Spinal cord (tissue), 10 donors: ENCODE results near the gene ACACB. TPM values are rescaled to one million over a fixed set of nuclear protein-coding genes. Genes with fewer than 3 reads are reported as not detected.

ENCODE experiments used
- DNase-seq, 6 donors: peaks; one replicate each; pipeline versions ENCODE4 v3.0.0 to v3.0.0-alpha.2; 2013 to 2015; ENCODE audit warnings: low spot score in 6 of 6, low read depth in 4 of 6
- H3K27ac ChIP-seq: one replicate; pipeline ENCODE4 v1.5.1; 2013; ENCODE audit warnings: low read depth, low read length, control low read depth
- H3K27me3 ChIP-seq: one replicate; pipeline ENCODE4 v1.6.1; 2013; ENCODE audit warnings: low read length; ENCODE audit not compliant: control insufficient read depth, insufficient read depth
- H3K36me3 ChIP-seq: one replicate; pipeline ENCODE4 v1.6.1; 2013; ENCODE audit warnings: low read length; ENCODE audit not compliant: control insufficient read depth, insufficient read depth
- H3K4me1 ChIP-seq: one replicate; pipeline ENCODE4 v1.6.1; 2013; ENCODE audit warnings: low read length; ENCODE audit not compliant: control insufficient read depth, insufficient read depth
- H3K4me3 ChIP-seq: one replicate; pipeline ENCODE4 v1.5.1; 2013; ENCODE audit warnings: low read depth, low read length, control low read depth
- H3K9me3 ChIP-seq: one replicate; pipeline ENCODE4 v1.6.1; 2013; ENCODE audit warnings: low read length; ENCODE audit not compliant: control insufficient read depth, insufficient read depth
- WGBS: methylation state at CpG from one replicate; pipeline ENCODE4 v1.1.5; 2013; ENCODE audit warnings: missing lambda C conversion rate; ENCODE audit not compliant: insufficient coverage; 5-methylcytosine and 5-hydroxymethylcytosine counted together
- polyA plus RNA-seq, 2 donors: library from polyadenylated mRNA; unstranded; fragments of 120-200 nt; gene quantifications; one replicate each; pipeline ENCODE4 v1.2.1, GENCODE V29; 2013; ENCODE audit not compliant: insufficient read length in 2 of 2
- total RNA-seq, 2 donors: library from RNA; depleted of rRNA in 1 of 2; stranded (reverse); fragments of 120-200 nt in 1 of 2; fragments of >200 nt in 1 of 2; gene quantifications; one replicate each; pipeline versions ENCODE4 v1.2.3 to v1.2.4, GENCODE V29; 2013 to 2014
- donor health status: healthy.

The ACACB gene
- total and polyA plus RNA-seq, 4 donors: 8.3 to 18.6 (median 14.3) TPM

DNA sequence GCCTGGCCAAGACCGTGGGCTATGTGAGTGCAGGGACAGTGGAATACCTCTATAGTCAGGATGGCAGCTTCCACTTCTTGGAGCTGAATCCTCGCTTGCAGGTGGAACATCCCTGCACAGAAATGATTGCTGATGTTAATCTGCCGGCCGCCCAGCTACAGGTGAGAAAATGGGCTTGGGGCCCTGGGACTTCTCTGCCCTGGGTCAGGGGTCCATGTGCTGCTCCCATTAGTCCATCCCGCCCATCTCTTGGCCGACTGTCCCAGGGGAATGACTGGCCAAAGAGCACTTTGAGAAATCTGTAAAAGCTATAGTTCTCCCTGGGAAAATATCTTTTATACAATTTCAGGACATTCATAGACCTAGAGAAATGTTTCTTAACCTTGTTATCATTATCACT lies 63.5 kb downstream of the ACACB start:
- Histone ChIP-seq H3K36me3 (peaks cover 11% of the 10 kb centered on the region), H3K27me3 (no peaks in the 10 kb centered on the region), H3K27ac (no peak overlapping the region), H3K9me3 (no peaks in the 10 kb centered on the region), H3K4me3 (no peak overlapping the region), H3K4me1 (no peaks in the 10 kb centered on the region)
- 95% methylated on average over 4 of the region's 6 CpGs for WGBS
- DNase-seq: no peak

GRCh38 chr12:109182041-109182839 lies 65.9 kb downstream of the ACACB start:
- 58% methylated on average over 2 of the region's 7 CpGs for WGBS
- Histone ChIP-seq H3K4me1 (no peaks in the 10 kb centered on the region), H3K4me3 (no peak overlapping the region), H3K36me3 (peaks cover 15% of the 10 kb centered on the region), H3K27ac (no peak overlapping the region), H3K27me3 (no peaks in the 10 kb centered on the region), H3K9me3 (no peaks in the 10 kb centered on the region)
- DNase-seq: no peak

- H3K9me3 ChIP-seq: no peaks in the 10 kb centered on the region
- no peaks in the 10 kb centered on the region for H3K27me3 ChIP-seq
- H3K4me1 ChIP-seq: no peaks in the 10 kb centered on the region
- peaks cover 19% of the 10 kb centered on the region for H3K36me3 ChIP-seq
- no peak overlapping the region for H3K4me3 ChIP-seq
- 100% methylated on average over 5 of the region's 12 CpGs for WGBS
- DNase-seq: no peak
- no peak overlapping the region for H3K27ac ChIP-seq
Measured at GRCh38 chr12:109185441-109185840, 69.1 kb downstream of the ACACB start.

- no peak overlapping the region for H3K27ac ChIP-seq
- H3K9me3 ChIP-seq: no peaks in the 10 kb centered on the region
- no peaks in the 10 kb centered on the region for H3K27me3 ChIP-seq
- no peaks in the 10 kb centered on the region for H3K4me1 ChIP-seq
- 96% methylated on average over 4 of the region's 10 CpGs for WGBS
- peaks cover 19% of the 10 kb centered on the region for H3K36me3 ChIP-seq
- no peak for DNase-seq
- no peak overlapping the region for H3K4me3 ChIP-seq
Measured at GRCh38 chr12:109186993-109187653, 70.7 kb downstream of the ACACB start.

DNA sequence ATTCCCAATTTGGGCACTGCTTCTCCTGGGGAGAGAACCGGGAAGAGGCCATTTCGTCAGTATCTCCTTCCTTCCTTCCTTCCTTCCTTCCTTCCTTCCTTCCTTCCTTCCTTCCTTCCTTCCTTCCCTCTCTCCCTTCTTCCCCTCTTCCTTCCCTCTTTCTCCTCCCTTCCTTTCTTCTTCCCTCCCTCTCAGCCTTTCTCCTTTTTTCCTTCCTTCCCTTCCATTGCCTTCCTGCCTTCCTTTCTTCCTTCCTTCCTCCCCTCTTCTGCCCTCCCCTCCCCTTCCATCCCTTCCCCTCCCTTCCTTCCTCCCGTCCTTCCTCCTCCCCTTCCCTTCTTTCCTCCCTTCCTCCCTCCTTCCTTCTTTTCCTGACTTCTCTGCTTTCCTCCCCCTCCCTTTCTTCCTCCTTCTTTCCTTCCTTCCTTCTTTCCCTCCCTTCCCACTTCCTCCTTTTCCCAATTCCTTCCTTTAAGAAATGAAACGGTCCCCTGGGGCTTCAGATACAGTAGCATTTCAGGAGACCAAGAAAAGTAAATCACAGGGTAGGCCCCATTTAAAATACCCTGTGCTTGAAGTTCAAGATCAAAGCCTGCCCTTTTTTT lies 71.8 kb downstream of the ACACB start:
- Histone ChIP-seq H3K9me3 (no peaks in the 10 kb centered on the region), H3K4me1 (no peaks in the 10 kb centered on the region), H3K4me3 (no peak overlapping the region), H3K27ac (no peak overlapping the region), H3K27me3 (no peaks in the 10 kb centered on the region), H3K36me3 (peaks cover 19% of the 10 kb centered on the region)
- 84% methylated on average over 3 of the region's 4 CpGs for WGBS
- DNase-seq: no peak

DNA sequence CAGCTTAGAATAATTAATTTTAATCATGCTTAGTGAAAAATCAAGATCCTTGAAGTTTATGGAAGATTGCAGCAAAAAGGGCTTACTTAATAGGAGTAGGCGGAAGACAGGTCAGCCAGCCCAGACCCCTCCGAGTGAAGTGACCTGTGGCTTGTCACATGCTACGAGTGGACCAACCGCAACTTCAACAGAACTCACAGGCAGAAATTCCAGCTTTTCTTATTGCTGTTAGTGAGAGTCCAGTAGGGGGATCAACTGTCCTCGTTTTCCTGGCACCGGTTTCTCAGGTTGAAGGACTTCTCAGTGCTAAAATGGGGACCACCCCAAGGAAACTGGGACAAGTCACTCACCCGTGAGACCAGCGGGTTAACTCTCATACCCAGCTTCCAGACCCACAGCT lies 72.9 kb downstream of the ACACB start:
- no peaks in the 10 kb centered on the region for H3K9me3 ChIP-seq
- WGBS: 96% methylated on average over 7 of the region's 8 CpGs
- H3K4me1 ChIP-seq: no peaks in the 10 kb centered on the region
- no peaks in the 10 kb centered on the region for H3K27me3 ChIP-seq
- H3K27ac ChIP-seq: no peak overlapping the region
- no peak overlapping the region for H3K4me3 ChIP-seq
- H3K36me3 ChIP-seq: peaks cover 23% of the 10 kb centered on the region
- DNase-seq: no peak

DNA sequence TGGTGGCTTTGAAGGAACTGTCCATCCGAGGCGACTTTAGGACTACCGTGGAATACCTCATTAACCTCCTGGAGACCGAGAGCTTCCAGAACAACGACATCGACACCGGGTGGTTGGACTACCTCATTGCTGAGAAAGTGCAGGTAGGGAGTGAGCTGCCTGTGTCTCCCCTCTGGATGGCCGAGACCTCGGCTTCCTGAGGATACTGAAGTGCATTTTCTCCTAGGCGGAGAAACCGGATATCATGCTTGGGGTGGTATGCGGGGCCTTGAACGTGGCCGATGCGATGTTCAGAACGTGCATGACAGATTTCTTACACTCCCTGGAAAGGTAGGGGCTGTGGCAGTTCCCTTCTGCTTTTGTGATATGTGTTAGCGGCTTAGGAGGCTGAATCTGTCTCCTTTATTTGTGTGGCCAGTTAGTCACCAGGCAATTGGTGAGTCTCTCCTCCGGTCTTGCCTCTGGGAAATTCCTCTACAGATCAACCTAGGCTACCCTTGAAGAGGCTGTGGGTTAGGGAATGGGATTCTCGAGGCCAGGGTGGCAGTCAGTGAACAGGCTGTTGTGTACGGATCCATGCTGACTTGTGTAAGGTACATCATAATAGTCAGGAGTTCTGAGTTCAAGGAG lies 75.3 kb downstream of the ACACB start:
- H3K4me1 ChIP-seq: no peaks in the 10 kb centered on the region
- peaks cover 30% of the 10 kb centered on the region for H3K36me3 ChIP-seq
- H3K4me3 ChIP-seq: no peak overlapping the region
- WGBS: 81% methylated on average over 18 of the region's 20 CpGs
- H3K9me3 ChIP-seq: no peaks in the 10 kb centered on the region
- H3K27me3 ChIP-seq: no peaks in the 10 kb centered on the region
- H3K27ac ChIP-seq: no peak overlapping the region
- no peak for DNase-seq

GRCh38 chr12:109192358-109192757 lies 76.0 kb downstream of the ACACB start:
- Histone ChIP-seq H3K27ac (no peak overlapping the region), H3K36me3 (peaks cover 33% of the 10 kb centered on the region), H3K4me1 (no peaks in the 10 kb centered on the region), H3K27me3 (no peaks in the 10 kb centered on the region), H3K9me3 (no peaks in the 10 kb centered on the region), H3K4me3 (no peak overlapping the region)
- 100% methylated on average over 2 of the region's 3 CpGs for WGBS
- no peak for DNase-seq

GRCh38 chr12:109193896-109194295 lies 77.5 kb downstream of the ACACB start:
- no peaks in the 10 kb centered on the region for H3K4me1 ChIP-seq
- no peaks in the 10 kb centered on the region for H3K27me3 ChIP-seq
- H3K36me3 ChIP-seq: peaks cover 31% of the 10 kb centered on the region
- H3K4me3 ChIP-seq: no peak overlapping the region
- no peak for DNase-seq
- no peaks in the 10 kb centered on the region for H3K9me3 ChIP-seq
- no peak overlapping the region for H3K27ac ChIP-seq
- 98% methylated on average over 7 of the region's 8 CpGs for WGBS
